Large intestine (tissue), 3 donors: Measurements from ENCODE around the gene KCTD17. TPM values are rescaled to one million over a fixed set of nuclear protein-coding genes. Genes with fewer than 3 reads are reported as not detected.
A peak's percentile ranks its signal among the peaks of the same experiment; 100 is the strongest.

Experiments
- DNase-seq, 2 donors: peaks; one replicate each; pipeline versions ENCODE4 v3.0.0 to v3.0.0-alpha.2; 2013
- H3K27ac ChIP-seq: one replicate; pipeline ENCODE4 v1.5.1; 2013; ENCODE audit warnings: low read length
- H3K27me3 ChIP-seq: 2 replicates; pipeline ENCODE4 v1.6.1; 2013; ENCODE audit warnings: low read length; ENCODE audit not compliant: control insufficient read depth, insufficient read depth
- H3K36me3 ChIP-seq: 2 replicates; pipeline ENCODE4 v1.6.1; 2013; ENCODE audit warnings: low read length; ENCODE audit not compliant: control insufficient read depth, insufficient read depth
- H3K4me1 ChIP-seq: one replicate; pipeline ENCODE4 v1.6.1; 2013; ENCODE audit warnings: low read length; ENCODE audit not compliant: control insufficient read depth, insufficient read depth
- H3K4me3 ChIP-seq: one replicate; pipeline ENCODE4 v1.5.1; 2013; ENCODE audit warnings: low read length
- H3K9me3 ChIP-seq: one replicate; pipeline ENCODE4 v1.6.1; 2013; ENCODE audit warnings: mild to moderate bottlenecking, low read depth, low read length, moderate library complexity; ENCODE audit not compliant: control insufficient read depth
- WGBS: methylation state at CpG from one replicate; pipeline ENCODE4 v1.1.5; 2013; ENCODE audit warnings: low lambda C conversion rate; ENCODE audit not compliant: insufficient coverage; 5-methylcytosine and 5-hydroxymethylcytosine counted together
- polyA plus RNA-seq: library from polyadenylated mRNA; unstranded; fragments of 120-200 nt; gene quantifications from one replicate; pipeline ENCODE4 v1.2.1, GENCODE V29; 2013

KCTD17 gene
- polyA plus RNA-seq, 1 donor, result 14.1 TPM

- no peak overlapping the region for H3K4me3 ChIP-seq
- peak in 1 of 2 donors; percentile 56 for DNase-seq
- no peak overlapping the region for H3K27ac ChIP-seq
- peaks cover 24% of the 10 kb centered on the region for H3K36me3 ChIP-seq
- no peaks in the 10 kb centered on the region for H3K27me3 ChIP-seq
- H3K9me3 ChIP-seq, result no peaks in the 10 kb centered on the region
- 87% methylated on average over 3 of the region's 28 CpGs for WGBS
- peaks cover 49% of the 10 kb centered on the region for H3K4me1 ChIP-seq
Observed at GRCh38 chr22:37060801-37061610, 9.5 kb downstream of the KCTD17 start.

- Histone ChIP-seq H3K4me3 (no peak overlapping the region), H3K9me3 (no peaks in the 10 kb centered on the region), H3K27ac (peak overlapping the region; percentile 29), H3K36me3 (peaks cover 18% of the 10 kb centered on the region), H3K4me1 (peaks cover 49% of the 10 kb centered on the region), H3K27me3 (no peaks in the 10 kb centered on the region)
- DNase-seq, result peak in 1 of 2 donors; percentile 43
- WGBS, result no CpG with 5 or more reads among the region's 10 CpGs
Observed at GRCh38 chr22:37061611-37062375, 10.3 kb downstream of the KCTD17 start.

GRCh38 chr22:37062376-37062675 is 10.8 kb downstream of the KCTD17 start:
- Histone ChIP-seq H3K4me1 (peaks cover 49% of the 10 kb centered on the region), H3K9me3 (no peaks in the 10 kb centered on the region), H3K4me3 (no peak overlapping the region), H3K27ac (peak overlapping the region; percentile 44), H3K27me3 (no peaks in the 10 kb centered on the region), H3K36me3 (peaks cover 13% of the 10 kb centered on the region)
- no CpG with 5 or more reads among the region's 7 CpGs for WGBS
- DNase-seq, result peak in 1 of 2 donors; percentile 57

- H3K9me3 ChIP-seq, result no peaks in the 10 kb centered on the region
- no peaks in the 10 kb centered on the region for H3K27me3 ChIP-seq
- H3K27ac ChIP-seq, result peak overlapping the region; percentile 44
- H3K36me3 ChIP-seq, result peaks cover 8% of the 10 kb centered on the region
- peak in 1 of 2 donors; percentile 73 for DNase-seq
- H3K4me3 ChIP-seq, result no peak overlapping the region
- WGBS, result no CpG with 5 or more reads among the region's 15 CpGs
- peaks cover 49% of the 10 kb centered on the region for H3K4me1 ChIP-seq
Observed at GRCh38 chr22:37062702-37063381, 11.3 kb downstream of the KCTD17 start.

- peak overlapping the region; percentile 44 for H3K27ac ChIP-seq
- peak in 1 of 2 donors; percentile 77 for DNase-seq
Observed at GRCh38 chr22:37063431-37064420, 12.2 kb downstream of the KCTD17 start.

GRCh38 chr22:37064553-37064952 is 13.0 kb downstream of the KCTD17 start:
- Histone ChIP-seq H3K4me3 (no peak overlapping the region), H3K27me3 (peaks cover 11% of the 10 kb centered on the region), H3K4me1 (peaks cover 55% of the 10 kb centered on the region), H3K9me3 (no peaks in the 10 kb centered on the region), H3K36me3 (peaks cover 2% of the 10 kb centered on the region), H3K27ac (no peak overlapping the region)
- no CpG with 5 or more reads among the region's 11 CpGs for WGBS
- DNase-seq, result no peak

More at GRCh38 chr22:37063431-37064420, 12.2 kb downstream of the KCTD17 start:
- peaks cover 6% of the 10 kb centered on the region for H3K36me3 ChIP-seq
- no peak overlapping the region for H3K4me3 ChIP-seq
- H3K27me3 ChIP-seq, result peaks cover 6% of the 10 kb centered on the region
- no peaks in the 10 kb centered on the region for H3K9me3 ChIP-seq
- peaks cover 53% of the 10 kb centered on the region for H3K4me1 ChIP-seq
- WGBS, result no CpG with 5 or more reads among the region's 28 CpGs

GRCh38 chr22:37065180-37065579 is 13.6 kb downstream of the KCTD17 start:
- no peaks in the 10 kb centered on the region for H3K9me3 ChIP-seq
- DNase-seq, result peak in 1 of 2 donors; percentile 59
- H3K4me1 ChIP-seq, result peaks cover 54% of the 10 kb centered on the region
- H3K27me3 ChIP-seq, result peaks cover 18% of the 10 kb centered on the region
- WGBS, result no CpG with 5 or more reads among the region's 3 CpGs
- no peaks in the 10 kb centered on the region for H3K36me3 ChIP-seq
- no peak overlapping the region for H3K4me3 ChIP-seq
- H3K27ac ChIP-seq, result no peak overlapping the region

- Histone ChIP-seq H3K27me3 (peaks cover 21% of the 10 kb centered on the region), H3K27ac (no peak overlapping the region), H3K9me3 (no peaks in the 10 kb centered on the region), H3K4me1 (peaks cover 47% of the 10 kb centered on the region), H3K4me3 (no peak overlapping the region), H3K36me3 (no peaks in the 10 kb centered on the region)
- WGBS, result no CpG with 5 or more reads among the region's 9 CpGs
- DNase-seq, result no peak
Observed at GRCh38 chr22:37065961-37066360, 14.4 kb downstream of the KCTD17 start.

GRCh38 chr22:37067428-37067827 is 15.9 kb downstream of the KCTD17 start:
- Histone ChIP-seq H3K27me3 (peaks cover 21% of the 10 kb centered on the region), H3K4me1 (peaks cover 32% of the 10 kb centered on the region), H3K9me3 (peaks cover 7% of the 10 kb centered on the region), H3K27ac (no peak overlapping the region), H3K4me3 (no peak overlapping the region), H3K36me3 (no peaks in the 10 kb centered on the region)
- no CpG with 5 or more reads among the region's 10 CpGs for WGBS
- DNase-seq, result no peak
